H1 (cell line): ENCODE measurements around the gene MCMBP. TPM values are rescaled to one million over a fixed set of nuclear protein-coding genes. Genes with fewer than 3 reads are reported as not detected.

Source experiments
- CTCF ChIA-PET: fragments of 300-600 bp; sonication (Branson Sonifier 250); formaldehyde crosslinking; loops from one replicate; lab custom pipeline; 2021; ENCODE audit not compliant: partially characterized antibody; lab: Charles Lee
- POLR2A ChIA-PET: fragments of 300-600 bp; sonication (Branson Sonifier 250); formaldehyde crosslinking; loops from one replicate; lab custom pipeline; 2021; ENCODE audit warnings: inconsistent platforms; ENCODE audit not compliant: partially characterized antibody; lab: Charles Lee
- DNase-seq, 2 experiments: peaks; one replicate each; pipeline versions ENCODE4 v3.0.0 to v3.0.0-alpha.2; 2010 to 2022; ENCODE audit warnings: low spot score in 2 of 2, low read depth in 1 of 2, mixed read lengths in 1 of 2
- FAIRE-seq: peaks from 2 replicates; lab custom pipeline; 2011; peaks lifted over from hg19 to GRCh38; lab: Jason Lieb, UNC
- H2AFZ ChIP-seq: 2 replicates; pipeline ENCODE4 v1.8.1; 2012; ENCODE audit warnings: low read length, inconsistent platforms
- H2AK5ac ChIP-seq: 2 replicates; pipeline ENCODE4 v1.6.1; 2013; ENCODE audit warnings: low read depth, low read length
- H2BK120ac ChIP-seq: replicated peaks from 2 replicates; pipeline ENCODE3; 2013; ENCODE audit warnings: low read depth, low read length, inconsistent platforms
- H2BK12ac ChIP-seq: 2 replicates; pipeline ENCODE4 v1.6.1; 2013; ENCODE audit warnings: low read depth, low read length
- H2BK15ac ChIP-seq: 2 replicates; pipeline ENCODE4 v1.6.1; 2013; ENCODE audit warnings: low read length
- H2BK20ac ChIP-seq: 2 replicates; pipeline ENCODE4 v1.6.1; 2013; ENCODE audit warnings: low read length
- H2BK5ac ChIP-seq: 2 replicates; pipeline ENCODE4 v1.6.1; 2013; ENCODE audit warnings: low read depth, low read length
- H3K14ac ChIP-seq: 2 replicates; pipeline ENCODE4 v1.6.1; 2013; ENCODE audit warnings: inconsistent platforms; ENCODE audit not compliant: insufficient read length
- H3K18ac ChIP-seq: 2 replicates; pipeline ENCODE4 v1.6.1; 2013; ENCODE audit warnings: low read length; ENCODE audit errors: extremely low read depth
- H3K23ac ChIP-seq: 2 replicates; pipeline ENCODE4 v1.6.1; 2013; ENCODE audit warnings: inconsistent platforms; ENCODE audit not compliant: insufficient read length
- H3K23me2 ChIP-seq: 2 replicates; pipeline ENCODE4 v1.6.1; 2013; ENCODE audit warnings: low read depth, low read length
- H3K27ac ChIP-seq: 2 replicates; pipeline ENCODE4 v1.6.1; 2011; ENCODE audit warnings: low read depth, low read length, inconsistent platforms
- H3K27me3 ChIP-seq, 4 experiments: replicated peaks in 1 of 4; 1 replicate in 1 of 4; 2 replicates in 3 of 4; pipeline versions ENCODE4 v1.6.1 to v1.8.1; 2011 to 2013; ENCODE audit warnings: low read length in 3 of 4, mild to moderate bottlenecking in 3 of 4, inconsistent platforms in 2 of 4, mixed read lengths in 2 of 4, moderate library complexity in 1 of 4; ENCODE audit not compliant: control insufficient read depth in 3 of 4, insufficient read depth in 3 of 4; ENCODE audit errors: extremely low read depth in 1 of 4
- H3K36me3 ChIP-seq, 4 experiments: 2 replicates each; pipeline versions ENCODE4 v1.6.1 to v1.8.1; 2011 to 2013; ENCODE audit warnings: mild to moderate bottlenecking in 4 of 4, low read length in 3 of 4, moderate library complexity in 2 of 4, control low read depth in 1 of 4, inconsistent platforms in 1 of 4; ENCODE audit not compliant: insufficient read depth in 4 of 4, control insufficient read depth in 2 of 4
- H3K4ac ChIP-seq: replicated peaks from 2 replicates; pipeline ENCODE3; 2013; ENCODE audit warnings: low read length, low read depth, mixed read lengths, inconsistent platforms; ENCODE audit not compliant: insufficient read length
- H3K4me1 ChIP-seq, 4 experiments: replicated peaks in 1 of 4; 1 replicate in 1 of 4; 2 replicates in 3 of 4; pipeline versions ENCODE4 v1.6.1 to v1.8.1; 2011 to 2013; ENCODE audit warnings: low read length in 3 of 4, inconsistent platforms in 2 of 4, mixed read lengths in 1 of 4; ENCODE audit not compliant: insufficient read depth in 4 of 4, control insufficient read depth in 3 of 4
- H3K4me2 ChIP-seq, 2 experiments: 2 replicates each; pipeline versions ENCODE4 v1.6.1 to v1.8.1; 2011 to 2013; ENCODE audit warnings: low read depth in 2 of 2, low read length in 2 of 2, control low read depth in 1 of 2, inconsistent platforms in 1 of 2, mild to moderate bottlenecking in 1 of 2; ENCODE audit not compliant: insufficient read depth in 1 of 2
- H3K4me3 ChIP-seq, 4 experiments: fragments of 200-600, 300-600 bp in 1 of 4; sonication (generic), shearing (Covaris generic), sonication (Bioruptor Twin) in 1 of 4; 2 replicates each; pipeline versions ENCODE4 v1.5.1 to v1.8.1; 2011 to 2016; ENCODE audit warnings: low read length in 4 of 4, low read depth in 3 of 4, control low read depth in 2 of 4, inconsistent platforms in 2 of 4, mild to moderate bottlenecking in 2 of 4, mixed read lengths in 1 of 4, moderate library complexity in 1 of 4; ENCODE audit not compliant: insufficient read depth in 2 of 4; ENCODE audit errors: extremely low read depth in 1 of 4
- H3K56ac ChIP-seq: replicated peaks from 2 replicates; pipeline ENCODE3; 2013; ENCODE audit warnings: low read depth, mild to moderate bottlenecking, mixed read lengths, low read length, inconsistent platforms; ENCODE audit not compliant: insufficient read length
- H3K79me1 ChIP-seq: 2 replicates; pipeline ENCODE4 v1.6.1; 2013; ENCODE audit warnings: low read depth, low read length, control low read depth
- H3K79me2 ChIP-seq, 2 experiments: 2 replicates each; pipeline versions ENCODE4 v1.6.1 to v1.8.1; 2012 to 2013; ENCODE audit warnings: low read length in 2 of 2, mild to moderate bottlenecking in 2 of 2, inconsistent platforms in 1 of 2; ENCODE audit not compliant: insufficient read depth in 2 of 2, control insufficient read depth in 1 of 2
- H3K9ac ChIP-seq, 4 experiments: replicated peaks in 1 of 4; 1 replicate in 1 of 4; 2 replicates in 3 of 4; pipeline versions ENCODE4 v1.6.1 to v1.8.1; 2011 to 2013; ENCODE audit warnings: low read depth in 3 of 4, low read length in 3 of 4, control low read depth in 2 of 4, mild to moderate bottlenecking in 2 of 4, moderate library complexity in 2 of 4, inconsistent platforms in 1 of 4; ENCODE audit errors: extremely low read depth in 1 of 4
- H3K9me3 ChIP-seq, 2 experiments: 2 replicates each; pipeline versions ENCODE4 v1.6.1 to v1.8.1; 2012 to 2013; ENCODE audit warnings: mild to moderate bottlenecking in 2 of 2, moderate library complexity in 2 of 2, control low read depth in 1 of 2, inconsistent platforms in 1 of 2, low read depth in 1 of 2, low read length in 1 of 2, mixed read lengths in 1 of 2; ENCODE audit not compliant: insufficient read depth in 2 of 2
- H4K20me1 ChIP-seq, 2 experiments: replicated peaks in 1 of 2; 2 replicates each; pipeline versions ENCODE3 to v1.8.1; 2011 to 2013; ENCODE audit warnings: inconsistent platforms in 2 of 2, low read length in 2 of 2, mild to moderate bottlenecking in 1 of 2; ENCODE audit not compliant: insufficient read depth in 2 of 2, control insufficient read depth in 1 of 2
- H4K5ac ChIP-seq: 2 replicates; pipeline ENCODE4 v1.6.1; 2013; ENCODE audit warnings: low read length, low read depth, mixed read lengths, inconsistent platforms; ENCODE audit not compliant: insufficient read length
- H4K8ac ChIP-seq: 2 replicates; pipeline ENCODE4 v1.8.0; 2013; ENCODE audit warnings: mild to moderate bottlenecking, moderate library complexity, low read length, inconsistent platforms; ENCODE audit not compliant: insufficient read depth; ENCODE audit errors: extremely low read depth
- H4K91ac ChIP-seq: replicated peaks from 2 replicates; pipeline ENCODE3; 2013; ENCODE audit warnings: low read length, mixed read lengths, inconsistent platforms; ENCODE audit not compliant: insufficient read length
- ASH2L ChIP-seq: fragments of 200-600, 300-600 bp; sonication (generic); IDR thresholded peaks from one replicate; pipeline ENCODE4 v1.7.1; 2017; ENCODE audit warnings: low read length
- BACH1 ChIP-seq: IDR thresholded peaks from 2 replicates; pipeline ENCODE4 v1.6.1; 2012; ENCODE audit warnings: low read length, improper control_type of control experiment
- GTF2F1 ChIP-seq: IDR thresholded peaks from 2 replicates; pipeline ENCODE4 v1.6.1; 2012; ENCODE audit warnings: low read depth, low read length, improper control_type of control experiment, borderline replicate concordance
- KDM5A ChIP-seq: fragments of 200-600 bp; IDR thresholded peaks from 2 replicates; pipeline ENCODE4 v1.7.1; 2012; ENCODE audit warnings: mild to moderate bottlenecking, low read length, inconsistent platforms, mixed read lengths
- SRF ChIP-seq: IDR thresholded peaks from 2 replicates; pipeline ENCODE4 v1.6.1; 2011; ENCODE audit warnings: mild to moderate bottlenecking, low read depth, low read length, moderate library complexity
- WGBS, 2 experiments: shearing (Covaris generic) in 1 of 2; methylation state at CpG; one replicate each; pipeline versions ENCODE4 v1.1.6 to v1.1.7; 2013 to 2015; ENCODE audit warnings: low lambda C conversion rate in 2 of 2, mixed read lengths in 2 of 2, inconsistent platforms in 1 of 2, low coverage in 1 of 2, missing lambda C conversion rate in 1 of 2; ENCODE audit not compliant: insufficient replicate concordance in 2 of 2, insufficient coverage in 1 of 2, insufficient read length in 1 of 2; ENCODE audit errors: extremely low coverage in 1 of 2, missing lambda C conversion rate in 1 of 2; 5-methylcytosine and 5-hydroxymethylcytosine counted together
- polyA plus RNA-seq, 7 experiments: library from polyadenylated mRNA; depleted of rRNA in 3 of 7; stranded (reverse) in 5 of 7; unstranded in 2 of 7; fragments of >200 nt in 5 of 7; fragments of 200-250 nt in 2 of 7; gene quantifications; 1 replicate in 5 of 7; 2 replicates in 1 of 7; 4 replicates in 1 of 7; pipeline versions ENCODE4 v1.2.1 to v1.2.3, GENCODE V29; 2011 to 2013; ENCODE audit warnings: missing spikeins in 2 of 7, mixed read lengths in 2 of 7
- total RNA-seq: library from RNA; stranded (reverse); fragmentation: NEBNext Ultra II Directional; extraction: Animal tissue kit (Norgen Biotek cat#: 25700); gene quantifications from 2 replicates; pipeline ENCODE4 v1.2.1, GENCODE V29; 2021

MCMBP gene
- total and polyA plus RNA-seq, 2 of the 8 experiments (the other 6 are each of a cell fraction or from before 2014, with no cell fraction given) = 67.3 to 81.7 TPM

- H2AK5ac ChIP-seq = no peak overlapping the region
- WGBS, 2 experiments = 90% methylated on average over 4 of the region's 4 CpGs; no CpG with 5 or more reads in 1 of the 2 experiments
- no peak overlapping the region for H4K8ac ChIP-seq
- no peak overlapping the region for H2BK20ac ChIP-seq
- H3K79me2 ChIP-seq = no peaks in the 10 kb centered on the region
- H4K20me1 ChIP-seq = no peaks in the 10 kb centered on the region
- H3K27ac ChIP-seq = no peak overlapping the region
- H4K91ac ChIP-seq = no peak overlapping the region
- H3K9ac ChIP-seq = no peak overlapping the region; a peak in 1 of 7 replicates
- H3K4ac ChIP-seq = no peak overlapping the region
- H2BK5ac ChIP-seq = no peak overlapping the region
- ChIA-PET POLR2A (interaction anchor here (1.1 kb wide), 1 partner anchor 84 kb away, joined by 3 read pairs; no protein-coding TSS in a partner anchor), CTCF (interaction anchor here (0.9 to 1.6 kb wide), 5 partner anchors 58 to 124 kb away, joined by 3 to 6 read pairs (median 3); no protein-coding TSS in a partner anchor)
- no peak overlapping the region for H2AFZ ChIP-seq
- H4K5ac ChIP-seq = no peak overlapping the region
- no peak overlapping the region for H3K4me3 ChIP-seq
- H3K79me1 ChIP-seq = no peaks in the 10 kb centered on the region
- H3K56ac ChIP-seq = no peak overlapping the region
- no peak overlapping the region for H3K14ac ChIP-seq
- no peak overlapping the region for H2BK120ac ChIP-seq
- no peak overlapping the region for H3K18ac ChIP-seq
- H2BK12ac ChIP-seq = no peak overlapping the region
- H3K23ac ChIP-seq = no peak overlapping the region
- H3K9me3 ChIP-seq = no peaks in the 10 kb centered on the region
- no peaks in the 10 kb centered on the region for H3K23me2 ChIP-seq
- H3K4me2 ChIP-seq = no peak overlapping the region
- FAIRE-seq (no peak), DNase-seq (no peak)
- no peaks in the 10 kb centered on the region for H3K27me3 ChIP-seq
- peaks cover 0 to 6% (median 2%) of the 10 kb centered on the region in 4 experiments; a peak in 2 of 8 replicates for H3K36me3 ChIP-seq
- no peak overlapping the region for H2BK15ac ChIP-seq
- no peaks in the 10 kb centered on the region for H3K4me1 ChIP-seq
- TF ChIP-seq SRF (no peak), KDM5A (no peak), BACH1 (no peak), ASH2L (no peak), GTF2F1 (no peak)
These were observed 61.5 kb downstream of the MCMBP start for GRCh38 chr10:119811122-119811521.
